Gastroesophageal sphincter (tissue), 3 donors: ENCODE data around the gene TTBK2.

Experiments
- EP300 ChIP-seq: sonication (generic); formaldehyde crosslinking; IDR thresholded peaks from one replicate; pipeline ENCODE4 v1.6.1; 2017; ENCODE audit warnings: antibody characterized with exemption, mild to moderate bottlenecking
- POLR2A ChIP-seq, 2 donors: fragments of 450-650 bp; IDR thresholded peaks; one replicate each; pipeline ENCODE4 v1.6.1; 2017; ENCODE audit warnings: antibody characterized with exemption in 2 of 2, mild to moderate bottlenecking in 2 of 2, moderate library complexity in 1 of 2
- POLR2AphosphoS5 ChIP-seq: sonication (generic); formaldehyde crosslinking; IDR thresholded peaks from one replicate; pipeline ENCODE4 v1.6.1; 2017; ENCODE audit warnings: antibody characterized with exemption
- TF ChIP-seq, protein P1 (sequence below), 4 experiments: fragments of 200-600 bp in 2 of 4; fragments of 450-650 bp in 2 of 4; sonication (generic) in 1 of 4; IDR thresholded peaks; one replicate each; pipeline ENCODE4 v1.5.1; 2017 to 2019; ENCODE audit warnings: antibody characterized with exemption in 4 of 4, mild to moderate bottlenecking in 2 of 4, moderate library complexity in 2 of 4

DNA sequence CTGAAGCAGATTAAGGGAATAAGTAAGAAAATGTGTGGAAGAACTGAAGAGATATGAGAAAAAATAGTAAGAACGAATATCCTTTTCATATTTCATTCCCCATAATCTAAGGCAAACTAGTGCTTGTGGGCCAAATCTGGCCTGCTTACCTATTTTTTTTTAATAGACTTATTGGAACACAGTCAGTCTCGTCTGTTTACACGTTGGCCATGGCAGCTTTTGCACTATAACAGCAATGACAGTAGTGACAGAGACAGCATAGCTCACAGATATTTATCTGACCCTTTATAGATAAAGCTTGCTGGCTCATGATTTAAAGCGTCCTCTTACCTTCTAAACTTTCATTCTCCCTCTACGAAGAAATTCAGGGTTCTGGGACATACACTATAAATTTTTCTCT, 133.6 kb downstream of the TTBK2 start:
- TF ChIP-seq POLR2AphosphoS5 (no peak), POLR2A (IDR thresholded peaks at IDR 0.05) (no peak), EP300 (no peak)
- TF ChIP-seq, protein P1, sequence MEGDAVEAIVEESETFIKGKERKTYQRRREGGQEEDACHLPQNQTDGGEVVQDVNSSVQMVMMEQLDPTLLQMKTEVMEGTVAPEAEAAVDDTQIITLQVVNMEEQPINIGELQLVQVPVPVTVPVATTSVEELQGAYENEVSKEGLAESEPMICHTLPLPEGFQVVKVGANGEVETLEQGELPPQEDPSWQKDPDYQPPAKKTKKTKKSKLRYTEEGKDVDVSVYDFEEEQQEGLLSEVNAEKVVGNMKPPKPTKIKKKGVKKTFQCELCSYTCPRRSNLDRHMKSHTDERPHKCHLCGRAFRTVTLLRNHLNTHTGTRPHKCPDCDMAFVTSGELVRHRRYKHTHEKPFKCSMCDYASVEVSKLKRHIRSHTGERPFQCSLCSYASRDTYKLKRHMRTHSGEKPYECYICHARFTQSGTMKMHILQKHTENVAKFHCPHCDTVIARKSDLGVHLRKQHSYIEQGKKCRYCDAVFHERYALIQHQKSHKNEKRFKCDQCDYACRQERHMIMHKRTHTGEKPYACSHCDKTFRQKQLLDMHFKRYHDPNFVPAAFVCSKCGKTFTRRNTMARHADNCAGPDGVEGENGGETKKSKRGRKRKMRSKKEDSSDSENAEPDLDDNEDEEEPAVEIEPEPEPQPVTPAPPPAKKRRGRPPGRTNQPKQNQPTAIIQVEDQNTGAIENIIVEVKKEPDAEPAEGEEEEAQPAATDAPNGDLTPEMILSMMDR (IDR thresholded peaks at IDR 0.05) = no peak
